Midbrain (tissue), 1 donor: ENCODE data around the gene GOLGA6B.
"Not testable (repeated sequence)": the region's sequence is repeated elsewhere in the genome, so short reads cannot be mapped to it uniquely, and the experiment has no call there.

Experiments used
- DNase-seq: peaks from one replicate; lab custom pipeline; 2025; lab: John Stamatoyannopoulos, UW

Gene GOLGA6B

GRCh38 chr15:72654397-72654796 lies at the start of gene GOLGA6B:
Gene GOLGA6B (plus strand): TSS chr15:72654697. CDS start chr15:72654738, 41 bp downstream.
- not testable (repeated sequence) for DNase-seq

GRCh38 chr15:72604794-72605193 lies 49.7 kb upstream of the GOLGA6B start:
- no peak for DNase-seq

GRCh38 chr15:72608084-72608483 lies 46.4 kb upstream of the GOLGA6B start:
- DNase-seq, result not testable (repeated sequence)

GRCh38 chr15:72609862-72610261 lies 44.6 kb upstream of the GOLGA6B start:
- DNase-seq, result no peak

- DNase-seq, result not testable (repeated sequence)
Measured at GRCh38 chr15:72612324-72612723, 42.2 kb upstream of the GOLGA6B start.

- DNase-seq, result no peak
Measured at GRCh38 chr15:72614810-72615532, 39.5 kb upstream of the GOLGA6B start.

GRCh38 chr15:72615533-72616233 lies 38.8 kb upstream of the GOLGA6B start:
- DNase-seq, result not testable (repeated sequence)

GRCh38 chr15:72616491-72617210 lies 37.8 kb upstream of the GOLGA6B start:
- DNase-seq, result no peak

- not testable (repeated sequence) for DNase-seq
Measured at GRCh38 chr15:72623854-72624253, 30.6 kb upstream of the GOLGA6B start.

GRCh38 chr15:72626153-72626552 lies 28.3 kb upstream of the GOLGA6B start:
- not testable (repeated sequence) for DNase-seq

- not testable (repeated sequence) for DNase-seq
Measured at GRCh38 chr15:72628249-72629067, 26.0 kb upstream of the GOLGA6B start.

- not testable (repeated sequence) for DNase-seq
Measured at GRCh38 chr15:72629068-72629570, 25.4 kb upstream of the GOLGA6B start.

- DNase-seq, result not testable (repeated sequence)
Measured at GRCh38 chr15:72636519-72637282, 17.8 kb upstream of the GOLGA6B start.

GRCh38 chr15:72639759-72640483 lies 14.6 kb upstream of the GOLGA6B start:
- not testable (repeated sequence) for DNase-seq

GRCh38 chr15:72642271-72642670 lies 12.2 kb upstream of the GOLGA6B start:
- not testable (repeated sequence) for DNase-seq

- not testable (repeated sequence) for DNase-seq
Measured at GRCh38 chr15:72648631-72649253, 5.8 kb upstream of the GOLGA6B start.

GRCh38 chr15:72656014-72656413 lies 1.5 kb downstream of the GOLGA6B start:
- not testable (repeated sequence) for DNase-seq

- DNase-seq, result not testable (repeated sequence)
Measured at GRCh38 chr15:72661081-72661480, 6.6 kb downstream of the GOLGA6B start.

- not testable (repeated sequence) for DNase-seq
Measured at GRCh38 chr15:72663931-72664330, 9.4 kb downstream of the GOLGA6B start.
